ENCODE results near the gene ZNF692.

The ZNF692 gene

GRCh38 chr1:248862695-248862997 is 3.8 kb upstream of the ZNF692 start:
- FAIRE-seq (no peak), DNase-seq (ENCODE audit: insufficient read length, low spot score) (no peak)
- no peak for TF ChIP-seq POLR2A (IDR thresholded peaks at IDR 0.05; ENCODE audit: low read depth, low read length)

- no peak for DNase-seq (ENCODE audit: insufficient read length, low spot score)
- FAIRE-seq: no peak
- no peak for TF ChIP-seq POLR2A (IDR thresholded peaks at IDR 0.05; ENCODE audit: low read depth, low read length)
These were observed 2.7 kb upstream of the ZNF692 start for GRCh38 chr1:248861616-248862015.

- FAIRE-seq (no peak), DNase-seq (ENCODE audit: insufficient read length, low spot score) (no peak)
- no peak for TF ChIP-seq POLR2A (IDR thresholded peaks at IDR 0.05; ENCODE audit: low read depth, low read length)
These were observed 1.1 kb upstream of the ZNF692 start for GRCh38 chr1:248860007-248860406.

- FAIRE-seq (no peak), DNase-seq (ENCODE audit: insufficient read length, low spot score) (no peak)
- peak; percentile 48; the same call in 1 of the 2 replicates for TF ChIP-seq POLR2A (IDR thresholded peaks at IDR 0.05; ENCODE audit: low read depth, low read length)
These were observed 592 bp downstream of the ZNF692 start for GRCh38 chr1:248858096-248858890.

- DNase-seq (ENCODE audit: insufficient read length, low spot score) (no peak), FAIRE-seq (no peak)
- no peak for TF ChIP-seq POLR2A (IDR thresholded peaks at IDR 0.05; ENCODE audit: low read depth, low read length)
These were observed 1.2 kb downstream of the ZNF692 start for GRCh38 chr1:248857749-248858095.

GRCh38 chr1:248857201-248857600 is 1.7 kb downstream of the ZNF692 start:
- no peak for TF ChIP-seq POLR2A (IDR thresholded peaks at IDR 0.05; ENCODE audit: low read depth, low read length)
- FAIRE-seq (no peak), DNase-seq (ENCODE audit: insufficient read length, low spot score) (no peak)

GRCh38 chr1:248856176-248856575 is 2.7 kb downstream of the ZNF692 start:
- FAIRE-seq (no peak), DNase-seq (ENCODE audit: insufficient read length, low spot score) (no peak)
- no peak for TF ChIP-seq POLR2A (IDR thresholded peaks at IDR 0.05; ENCODE audit: low read depth, low read length)

GRCh38 chr1:248855580-248855979 is 3.3 kb downstream of the ZNF692 start:
- DNase-seq (ENCODE audit: insufficient read length, low spot score) (no peak), FAIRE-seq (no peak)
- TF ChIP-seq POLR2A (IDR thresholded peaks at IDR 0.05; ENCODE audit: low read depth, low read length): no peak

GRCh38 chr1:248853663-248854375 is 5.1 kb downstream of the ZNF692 start:
- FAIRE-seq: no peak
- DNase-seq (ENCODE audit: insufficient read length, low spot score): no peak
- TF ChIP-seq POLR2A (IDR thresholded peaks at IDR 0.05; ENCODE audit: low read depth, low read length): no peak

- FAIRE-seq: no peak
- TF ChIP-seq POLR2A (IDR thresholded peaks at IDR 0.05; ENCODE audit: low read depth, low read length): no peak
- no peak for DNase-seq (ENCODE audit: insufficient read length, low spot score)
These were observed 6.1 kb downstream of the ZNF692 start for GRCh38 chr1:248852481-248853405.

GRCh38 chr1:248851390-248851789 is 7.5 kb downstream of the ZNF692 start:
- no peak for TF ChIP-seq POLR2A (IDR thresholded peaks at IDR 0.05; ENCODE audit: low read depth, low read length)
- DNase-seq (ENCODE audit: insufficient read length, low spot score): no peak
- FAIRE-seq: no peak

GRCh38 chr1:248850536-248851251 is 8.2 kb downstream of the ZNF692 start:
- no peak for DNase-seq (ENCODE audit: insufficient read length, low spot score)
- no peak for FAIRE-seq
- TF ChIP-seq POLR2A (IDR thresholded peaks at IDR 0.05; ENCODE audit: low read depth, low read length): no peak

GRCh38 chr1:248850124-248850523 is 8.8 kb downstream of the ZNF692 start:
- TF ChIP-seq POLR2A (IDR thresholded peaks at IDR 0.05; ENCODE audit: low read depth, low read length): no peak
- DNase-seq (ENCODE audit: insufficient read length, low spot score) (no peak), FAIRE-seq (no peak)

- FAIRE-seq: no peak
- TF ChIP-seq POLR2A (IDR thresholded peaks at IDR 0.05; ENCODE audit: low read depth, low read length): no peak
These were observed 9.2 kb downstream of the ZNF692 start for GRCh38 chr1:248849637-248850036.

More at GRCh38 chr1:248849637-248850036, 9.2 kb downstream of the ZNF692 start:
- DNase-seq (ENCODE audit: insufficient read length, low spot score): no peak
